ENCODE measurements around the gene ALOX5AP.

DNA sequence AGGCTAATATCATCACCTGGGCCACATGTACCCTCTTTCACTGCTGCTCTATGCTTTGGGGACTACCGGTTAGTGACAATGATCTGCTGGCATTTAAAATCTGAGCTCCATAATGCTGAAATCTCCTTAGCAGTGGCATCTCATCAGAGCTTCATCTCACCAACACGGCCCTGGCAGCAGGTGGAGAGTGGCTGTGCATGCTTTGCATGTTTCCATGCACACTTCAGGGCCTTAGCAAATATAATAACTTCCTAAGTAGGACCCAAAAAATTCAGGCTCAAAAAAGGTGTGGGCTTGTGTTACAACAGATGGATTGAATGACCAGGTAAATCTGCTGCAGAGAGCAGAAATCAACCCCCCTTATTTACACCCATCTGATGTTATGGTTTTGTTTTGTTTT is 55.2 kb downstream of the ALOX5AP start:
- TF ChIP-seq, protein P1, sequence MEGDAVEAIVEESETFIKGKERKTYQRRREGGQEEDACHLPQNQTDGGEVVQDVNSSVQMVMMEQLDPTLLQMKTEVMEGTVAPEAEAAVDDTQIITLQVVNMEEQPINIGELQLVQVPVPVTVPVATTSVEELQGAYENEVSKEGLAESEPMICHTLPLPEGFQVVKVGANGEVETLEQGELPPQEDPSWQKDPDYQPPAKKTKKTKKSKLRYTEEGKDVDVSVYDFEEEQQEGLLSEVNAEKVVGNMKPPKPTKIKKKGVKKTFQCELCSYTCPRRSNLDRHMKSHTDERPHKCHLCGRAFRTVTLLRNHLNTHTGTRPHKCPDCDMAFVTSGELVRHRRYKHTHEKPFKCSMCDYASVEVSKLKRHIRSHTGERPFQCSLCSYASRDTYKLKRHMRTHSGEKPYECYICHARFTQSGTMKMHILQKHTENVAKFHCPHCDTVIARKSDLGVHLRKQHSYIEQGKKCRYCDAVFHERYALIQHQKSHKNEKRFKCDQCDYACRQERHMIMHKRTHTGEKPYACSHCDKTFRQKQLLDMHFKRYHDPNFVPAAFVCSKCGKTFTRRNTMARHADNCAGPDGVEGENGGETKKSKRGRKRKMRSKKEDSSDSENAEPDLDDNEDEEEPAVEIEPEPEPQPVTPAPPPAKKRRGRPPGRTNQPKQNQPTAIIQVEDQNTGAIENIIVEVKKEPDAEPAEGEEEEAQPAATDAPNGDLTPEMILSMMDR (IDR thresholded peaks at IDR 0.05; ENCODE audit: insufficient read depth, low read depth, low read length) = no peak
- TF ChIP-seq EZH2 (IDR thresholded peaks at IDR 0.05; ENCODE audit: insufficient read depth, low read length) = no peak

All from astrocyte (in vitro differentiated cells and primary cell).